ENCODE data around the gene RAB32. TPM values are rescaled to one million over a fixed set of nuclear protein-coding genes. Genes with fewer than 3 reads are reported as not detected.
A peak's percentile ranks its signal among the peaks of the same experiment; 100 is the strongest.

The RAB32 gene
- 114 and 131 TPM in 2 replicates for total RNA-seq
- polyA plus RNA-seq, result 116 and 121 TPM in 2 replicates
- 103 and 126 TPM in 2 replicates for polyA plus RNA-seq (2012)
- 12.4 and 14.0 TPM in 2 replicates for polyA minus RNA-seq (ENCODE audit: low replicate concordance)

- Histone ChIP-seq H3K9ac (ENCODE audit: insufficient read depth, low read length) (peak within 1 kb of the TSS; percentile 92), H2AFZ (ENCODE audit: low read length) (peak within 1 kb of the TSS; percentile 87), H3K36me3 (ENCODE audit: control insufficient read depth, insufficient read depth, low read length) (no peaks in the 10 kb centered on the region), H3K4me3 (replicated peaks in 1 of 4; ENCODE audit: control extremely low read depth in 1 of 4, insufficient read depth in 1 of 4, low read depth in 3 of 4, low read length in 4 of 4) (peak within 1 kb of the TSS; percentile 62 to 93 (median 84)), H3K4me2 (ENCODE audit: extremely low read depth, insufficient read depth, low read length) (peak within 1 kb of the TSS; percentile 96), H3K27ac (ENCODE audit: insufficient read depth, low read length) (peak within 1 kb of the TSS; percentile 96), H4K20me1 (ENCODE audit: control insufficient read depth, extremely low read depth, insufficient read depth, low read length) (no peaks in the 10 kb centered on the region), H3K27me3 (ENCODE audit: control insufficient read depth, insufficient read depth, low read length) (no peaks in the 10 kb centered on the region), H3K9me3 (ENCODE audit: control insufficient read depth, insufficient read depth, low read depth, low read length) (no peaks in the 10 kb centered on the region), H3K4me1 (ENCODE audit: control insufficient read depth, extremely low read depth, insufficient read depth, low read length) (peaks cover 6% of the 10 kb centered on the region), H3K79me2 (ENCODE audit: control insufficient read depth, insufficient read depth, low read length) (peaks cover 39% of the 10 kb centered on the region)
- peak; percentile 95 for DNase-seq (ENCODE audit: low read depth in 2 of 2)
- TF ChIP-seq CTCF (conservative IDR thresholded peaks at IDR 0.05 in 1 of 2, IDR thresholded peaks at IDR 0.05 in 1 of 2; ENCODE audit: low read depth in 1 of 2, low read length in 2 of 2), result peak; percentile 21 to 71
- TF ChIP-seq EZH2 (IDR thresholded peaks at IDR 0.05; ENCODE audit: low read length, missing control alignments), result no peak
Observed at GRCh38 chr6:146543211-146543939, at the start of gene RAB32. RAB32 (plus strand) TSS chr6:146543833; CDS start chr6:146543872, 39 bp downstream.

- Histone ChIP-seq H3K9ac (ENCODE audit: insufficient read depth, low read length) (no peak overlapping the region), H3K4me3 (replicated peaks in 1 of 4; ENCODE audit: control extremely low read depth in 1 of 4, insufficient read depth in 1 of 4, low read depth in 3 of 4, low read length in 4 of 4) (no peak overlapping the region), H3K36me3 (ENCODE audit: control insufficient read depth, insufficient read depth, low read length) (no peaks in the 10 kb centered on the region), H3K4me2 (ENCODE audit: extremely low read depth, insufficient read depth, low read length) (no peak overlapping the region), H3K27ac (ENCODE audit: insufficient read depth, low read length) (no peak overlapping the region), H3K4me1 (ENCODE audit: control insufficient read depth, extremely low read depth, insufficient read depth, low read length) (no peaks in the 10 kb centered on the region), H3K27me3 (ENCODE audit: control insufficient read depth, insufficient read depth, low read length) (no peaks in the 10 kb centered on the region), H3K9me3 (ENCODE audit: control insufficient read depth, insufficient read depth, low read depth, low read length) (no peaks in the 10 kb centered on the region), H3K79me2 (ENCODE audit: control insufficient read depth, insufficient read depth, low read length) (no peaks in the 10 kb centered on the region), H2AFZ (ENCODE audit: low read length) (no peak overlapping the region), H4K20me1 (ENCODE audit: control insufficient read depth, extremely low read depth, insufficient read depth, low read length) (no peaks in the 10 kb centered on the region)
- no peak for TF ChIP-seq CTCF (conservative IDR thresholded peaks at IDR 0.05 in 1 of 2, IDR thresholded peaks at IDR 0.05 in 1 of 2; ENCODE audit: low read depth in 1 of 2, low read length in 2 of 2)
- no peak for DNase-seq (ENCODE audit: low read depth in 2 of 2)
Observed at GRCh38 chr6:146498309-146498708, 45.3 kb upstream of the RAB32 start.

GRCh38 chr6:146503096-146503495 is 40.5 kb upstream of the RAB32 start:
- DNase-seq (ENCODE audit: low read depth in 2 of 2), result no peak
- H2AFZ ChIP-seq (ENCODE audit: low read length), result no peak overlapping the region

More at GRCh38 chr6:146503096-146503495, 40.5 kb upstream of the RAB32 start:
- TF ChIP-seq CTCF (conservative IDR thresholded peaks at IDR 0.05 in 1 of 2, IDR thresholded peaks at IDR 0.05 in 1 of 2; ENCODE audit: low read depth in 1 of 2, low read length in 2 of 2), result no peak
- no peak for TF ChIP-seq EZH2 (IDR thresholded peaks at IDR 0.05; ENCODE audit: low read length, missing control alignments)
- Histone ChIP-seq H3K4me1 (ENCODE audit: control insufficient read depth, extremely low read depth, insufficient read depth, low read length) (no peaks in the 10 kb centered on the region), H3K79me2 (ENCODE audit: control insufficient read depth, insufficient read depth, low read length) (no peaks in the 10 kb centered on the region), H3K4me2 (ENCODE audit: extremely low read depth, insufficient read depth, low read length) (no peak overlapping the region), H3K27ac (ENCODE audit: insufficient read depth, low read length) (no peak overlapping the region), H3K9ac (ENCODE audit: insufficient read depth, low read length) (no peak overlapping the region), H3K4me3 (replicated peaks in 1 of 4; ENCODE audit: control extremely low read depth in 1 of 4, insufficient read depth in 1 of 4, low read depth in 3 of 4, low read length in 4 of 4) (no peak overlapping the region), H3K27me3 (ENCODE audit: control insufficient read depth, insufficient read depth, low read length) (no peaks in the 10 kb centered on the region), H3K36me3 (ENCODE audit: control insufficient read depth, insufficient read depth, low read length) (no peaks in the 10 kb centered on the region), H4K20me1 (ENCODE audit: control insufficient read depth, extremely low read depth, insufficient read depth, low read length) (no peaks in the 10 kb centered on the region), H3K9me3 (ENCODE audit: control insufficient read depth, insufficient read depth, low read depth, low read length) (no peaks in the 10 kb centered on the region)

All from fibroblast of lung (primary cell).